Stimulated activated CD8-positive, alpha-beta memory T cell treated with anti-CD3 and anti-CD28 coated beads, Interleukin-2, amount 100 ng/mL, for 1 hour (primary cell): ENCODE results near the gene DNAAF5.
"Not testable (repeated sequence)": the region's sequence is repeated elsewhere in the genome, so short reads cannot be mapped to it uniquely, and the experiment has no call there.

ENCODE experiments used
- DNase-seq, 2 donors: peaks; one replicate each; pipeline ENCODE4 v3.0.0-alpha.2; 2020; ENCODE audit warnings: low read depth in 2 of 2

Gene DNAAF5

GRCh38 chr7:730501-731439, 4.3 kb downstream of the DNAAF5 start:
- no peak for DNase-seq

GRCh38 chr7:731440-732085, 5.1 kb downstream of the DNAAF5 start:
- no peak for DNase-seq

- DNase-seq: no peak
These were observed 5.6 kb downstream of the DNAAF5 start for GRCh38 chr7:732094-732541.

GRCh38 chr7:732556-732955, 6.1 kb downstream of the DNAAF5 start:
- DNase-seq: no peak

GRCh38 chr7:734214-734613, 7.7 kb downstream of the DNAAF5 start:
- no peak for DNase-seq

GRCh38 chr7:734808-735207, 8.3 kb downstream of the DNAAF5 start:
- DNase-seq: no peak

- no peak for DNase-seq
These were observed 11.7 kb downstream of the DNAAF5 start for GRCh38 chr7:738241-738640.

GRCh38 chr7:738723-739454, 12.4 kb downstream of the DNAAF5 start:
- no peak for DNase-seq

- no peak for DNase-seq
These were observed 13.0 kb downstream of the DNAAF5 start for GRCh38 chr7:739455-739982.

- no peak for DNase-seq
These were observed 13.8 kb downstream of the DNAAF5 start for GRCh38 chr7:739983-740942.

GRCh38 chr7:741191-741671, 14.7 kb downstream of the DNAAF5 start:
- no peak for DNase-seq

GRCh38 chr7:741850-742249, 15.4 kb downstream of the DNAAF5 start:
- no peak for DNase-seq

GRCh38 chr7:742791-743190, 16.3 kb downstream of the DNAAF5 start:
- DNase-seq: no peak

GRCh38 chr7:743341-744127, 17.0 kb downstream of the DNAAF5 start:
- not testable (repeated sequence) for DNase-seq

GRCh38 chr7:744128-744520, 17.6 kb downstream of the DNAAF5 start:
- not testable (repeated sequence) for DNase-seq

- DNase-seq: no peak
These were observed 18.4 kb downstream of the DNAAF5 start for GRCh38 chr7:744854-745430.

GRCh38 chr7:745431-746154, 19.1 kb downstream of the DNAAF5 start:
- DNase-seq: no peak

GRCh38 chr7:746155-747061, 19.9 kb downstream of the DNAAF5 start:
- no peak for DNase-seq
